Activated T-helper 2 cell treated with anti-CD3 and anti-CD28 coated beads, Interferon-gamma antibody, Interleukin-2, Interleukin-4, amounts not matched to agents 10 μg/mL and 5 μg/mL and 100 μg/mL, durations not matched to agents 14 hours and 24 hours and 36 hours (primary cell): ENCODE results near the gene ROCK2. TPM values are rescaled to one million over a fixed set of nuclear protein-coding genes. Genes with fewer than 3 reads are reported as not detected.
"Not testable (repeated sequence)": the region's sequence is repeated elsewhere in the genome, so short reads cannot be mapped to it uniquely, and the experiment has no call there.

Source experiments
- DNase-seq: peaks from one replicate; pipeline ENCODE4 v3.0.0; 2021; ENCODE audit warnings: low spot score
- H3K27ac Mint-ChIP-seq: one replicate; pipeline ENCODE4 v1.8.0; 2021; ENCODE audit warnings: mixed read lengths
- H3K27me3 Mint-ChIP-seq: one replicate; pipeline ENCODE4 v1.8.0; 2021; ENCODE audit warnings: low read depth, mixed read lengths
- H3K36me3 Mint-ChIP-seq: one replicate; pipeline ENCODE4 v1.8.0; 2021; ENCODE audit warnings: low read depth, mixed read lengths
- H3K4me1 Mint-ChIP-seq: one replicate; pipeline ENCODE4 v1.8.0; 2021; ENCODE audit warnings: low read depth, mixed read lengths
- H3K4me3 Mint-ChIP-seq: one replicate; pipeline ENCODE4 v1.8.0; 2021; ENCODE audit warnings: low read depth, mild to moderate bottlenecking, moderate library complexity, mixed read lengths
- H3K9me3 Mint-ChIP-seq: one replicate; pipeline ENCODE4 v1.8.0; 2021; ENCODE audit warnings: mixed read lengths
- intact Hi-C: fragments of 100-400 bp; cut with micrococcal nuclease; formaldehyde crosslinking; loops from one replicate; pipeline ENCODE4 v1.15.1; 2023
- total RNA-seq: library from RNA; stranded (reverse); gene quantifications from 2 replicates; pipeline ENCODE4 v1.2.3, GENCODE V29; 2022

Gene ROCK2
- total RNA-seq, 1 donor from 2014 or later, result 20.6 TPM

DNA sequence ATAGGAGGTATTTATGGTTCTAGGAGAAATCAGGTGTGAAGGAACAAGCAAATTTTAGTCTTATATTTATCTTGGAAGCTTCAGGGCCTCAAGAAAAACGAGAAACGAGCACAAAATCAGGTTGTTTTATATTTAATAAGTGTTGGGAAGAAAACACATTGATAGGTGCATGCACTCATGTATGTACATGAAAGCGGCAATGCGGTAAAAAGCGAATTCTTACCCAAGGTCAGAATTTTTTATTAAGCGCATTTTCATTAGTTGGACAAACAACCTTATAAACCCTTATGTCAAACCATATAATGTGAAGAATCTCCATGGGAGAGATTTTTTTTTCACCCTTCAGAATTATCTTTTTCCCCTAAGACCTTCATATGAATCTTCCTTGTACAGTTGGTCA lies 163.8 kb downstream of the ROCK2 start:
- no peak overlapping the region for H3K27ac Mint-ChIP-seq
- no peak overlapping the region for H3K4me3 Mint-ChIP-seq
- H3K36me3 Mint-ChIP-seq, result peaks cover 7% of the 10 kb centered on the region
- no peak for DNase-seq
- H3K27me3 Mint-ChIP-seq, result no peaks in the 10 kb centered on the region
- H3K4me1 Mint-ChIP-seq, result peaks cover 3% of the 10 kb centered on the region
- intact Hi-C loops, result no loop called here
- no peaks in the 10 kb centered on the region for H3K9me3 Mint-ChIP-seq

DNA sequence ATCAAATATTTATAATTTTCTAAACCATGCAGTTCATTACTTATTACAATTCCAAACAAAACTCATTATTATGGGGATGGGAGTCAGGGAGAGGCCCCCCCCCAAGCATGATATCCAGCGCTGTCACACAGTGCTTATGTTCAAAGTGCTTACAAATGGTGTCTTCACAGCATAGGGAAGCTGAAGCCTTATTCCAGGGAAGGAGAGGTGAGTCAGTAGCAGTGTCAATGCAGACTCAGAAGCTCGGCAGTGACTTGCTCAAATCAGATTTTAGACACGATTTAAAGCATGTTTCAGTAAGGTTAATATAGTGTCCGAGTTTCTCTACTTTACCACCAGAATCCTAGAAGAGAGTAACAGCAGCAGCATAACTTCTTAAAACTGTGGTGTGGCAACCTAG lies 164.5 kb downstream of the ROCK2 start:
- Mint-ChIP-seq H3K27ac (no peak overlapping the region), H3K27me3 (no peaks in the 10 kb centered on the region), H3K36me3 (peaks cover 12% of the 10 kb centered on the region), H3K4me3 (no peak overlapping the region), H3K9me3 (no peaks in the 10 kb centered on the region), H3K4me1 (peaks cover 10% of the 10 kb centered on the region)
- intact Hi-C loops, result no loop called here
- DNase-seq, result no peak

DNA sequence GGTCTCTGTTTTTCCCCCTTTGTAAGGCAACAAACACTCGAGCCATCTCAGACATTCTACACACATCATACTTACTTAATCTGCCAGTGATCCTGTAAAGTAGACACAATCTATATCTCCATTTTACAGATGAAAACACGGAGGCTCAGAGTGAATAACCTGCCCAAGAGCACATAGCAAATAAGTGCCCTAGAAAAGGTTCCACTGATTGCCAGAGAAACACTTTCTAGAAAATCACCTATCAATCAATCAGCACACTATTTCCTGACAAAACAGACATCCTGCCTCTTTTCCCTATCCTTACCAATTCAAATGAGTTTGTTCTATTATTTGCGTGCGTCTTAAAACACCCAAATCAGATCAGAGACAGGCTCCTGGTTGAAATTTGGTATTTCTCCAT lies 165.2 kb downstream of the ROCK2 start:
- Mint-ChIP-seq H3K9me3 (no peaks in the 10 kb centered on the region), H3K4me3 (no peak overlapping the region), H3K27me3 (no peaks in the 10 kb centered on the region), H3K4me1 (peaks cover 11% of the 10 kb centered on the region), H3K27ac (no peak overlapping the region), H3K36me3 (peaks cover 13% of the 10 kb centered on the region)
- intact Hi-C loops, result no loop called here
- DNase-seq, result no peak

DNA sequence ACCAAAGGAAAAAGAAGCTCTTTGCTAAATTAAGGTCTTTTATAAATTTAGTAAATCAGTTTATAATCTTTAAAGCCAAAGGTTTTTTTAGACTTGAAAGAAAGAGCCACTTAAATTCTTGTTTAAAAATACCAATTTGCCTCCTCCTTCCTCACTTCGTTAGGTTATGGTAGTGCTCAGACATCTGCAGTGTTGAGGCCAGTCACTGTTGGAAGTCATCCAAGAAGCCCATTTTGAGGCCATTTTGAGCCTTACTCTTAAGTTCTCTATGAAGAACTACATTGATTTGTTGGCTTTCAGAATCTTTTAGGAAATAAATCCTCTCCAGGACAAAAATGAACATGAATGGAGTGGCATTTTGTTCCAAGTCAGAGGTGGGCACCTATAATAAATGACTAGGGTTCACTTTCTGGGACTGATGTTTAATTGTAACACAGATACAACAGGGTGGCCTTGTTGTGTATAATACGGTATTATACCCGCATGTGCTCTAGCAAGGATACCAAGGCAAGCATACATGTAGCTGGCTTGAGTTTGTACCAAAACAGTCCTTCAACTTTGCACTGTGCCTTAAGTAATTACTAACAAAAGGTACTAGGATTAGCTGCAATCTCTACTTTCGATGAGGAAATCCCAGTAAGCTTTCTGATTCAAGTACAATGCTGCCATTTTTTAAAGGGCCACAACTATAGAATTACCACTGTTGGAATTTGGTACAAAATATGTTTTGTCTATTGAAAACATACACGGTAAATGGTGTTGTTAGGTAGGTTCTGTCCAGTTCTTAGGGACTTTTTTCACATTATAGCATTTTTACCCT lies 166.4 kb downstream of the ROCK2 start:
- Mint-ChIP-seq H3K4me3 (no peak overlapping the region), H3K27me3 (no peaks in the 10 kb centered on the region), H3K27ac (no peak overlapping the region), H3K36me3 (peaks cover 12% of the 10 kb centered on the region), H3K9me3 (no peaks in the 10 kb centered on the region), H3K4me1 (peaks cover 11% of the 10 kb centered on the region)
- no peak for DNase-seq
- intact Hi-C loops, result no loop called here

DNA sequence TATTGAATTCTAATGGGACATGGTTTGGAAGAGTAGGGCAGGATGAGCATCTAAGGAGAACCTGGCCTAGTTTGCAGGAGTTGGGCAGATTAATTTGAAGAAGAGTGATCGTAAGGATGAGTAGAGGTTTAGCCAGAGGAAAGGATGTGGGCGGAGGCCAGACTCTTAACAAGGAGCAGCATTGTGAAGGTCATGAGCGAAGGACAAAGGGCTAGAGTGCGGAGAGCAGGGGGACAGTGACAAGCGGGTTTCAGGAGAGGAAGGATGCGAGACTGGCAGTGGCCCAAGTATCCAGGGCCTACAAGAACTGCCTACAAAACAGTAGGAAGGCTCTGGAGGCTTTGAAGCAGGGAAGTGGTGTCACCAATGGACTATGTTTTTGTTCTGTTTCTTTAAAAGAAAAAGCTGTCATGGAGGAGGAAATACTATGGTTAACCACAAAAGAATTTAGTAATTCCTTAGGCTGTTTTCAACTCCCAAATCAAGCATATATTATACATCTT lies 169.1 kb downstream of the ROCK2 start:
- Mint-ChIP-seq H3K27me3 (no peaks in the 10 kb centered on the region), H3K4me3 (no peak overlapping the region), H3K4me1 (peaks cover 11% of the 10 kb centered on the region), H3K27ac (no peak overlapping the region), H3K36me3 (peaks cover 6% of the 10 kb centered on the region), H3K9me3 (no peaks in the 10 kb centered on the region)
- no peak for DNase-seq
- intact Hi-C loops, result no loop called here

DNA sequence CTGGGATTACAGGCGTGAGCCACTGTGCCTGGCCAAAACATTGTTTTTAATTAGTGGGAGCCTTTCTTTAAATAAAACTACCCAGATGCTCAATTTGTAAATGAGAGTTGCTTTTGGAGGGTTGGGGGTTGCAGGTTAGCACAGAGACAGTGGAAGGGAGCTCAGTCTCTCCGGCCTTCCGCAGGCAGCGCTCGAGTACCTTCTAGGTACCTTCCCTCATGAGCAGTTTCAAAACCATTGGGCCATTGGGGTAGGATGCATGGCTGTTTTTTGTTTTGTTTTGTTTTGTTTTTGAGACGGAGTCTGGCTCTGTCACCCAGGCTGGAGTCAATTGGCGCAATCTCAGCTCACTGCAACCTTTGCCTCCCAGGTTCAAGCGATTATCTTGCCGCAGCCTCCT lies 170.2 kb downstream of the ROCK2 start:
- H3K4me1 Mint-ChIP-seq, result peaks cover 11% of the 10 kb centered on the region
- H3K4me3 Mint-ChIP-seq, result no peak overlapping the region
- peaks cover 6% of the 10 kb centered on the region for H3K36me3 Mint-ChIP-seq
- no peaks in the 10 kb centered on the region for H3K9me3 Mint-ChIP-seq
- no peak for DNase-seq
- H3K27me3 Mint-ChIP-seq, result no peaks in the 10 kb centered on the region
- no peak overlapping the region for H3K27ac Mint-ChIP-seq
- intact Hi-C loops, result no loop called here

DNA sequence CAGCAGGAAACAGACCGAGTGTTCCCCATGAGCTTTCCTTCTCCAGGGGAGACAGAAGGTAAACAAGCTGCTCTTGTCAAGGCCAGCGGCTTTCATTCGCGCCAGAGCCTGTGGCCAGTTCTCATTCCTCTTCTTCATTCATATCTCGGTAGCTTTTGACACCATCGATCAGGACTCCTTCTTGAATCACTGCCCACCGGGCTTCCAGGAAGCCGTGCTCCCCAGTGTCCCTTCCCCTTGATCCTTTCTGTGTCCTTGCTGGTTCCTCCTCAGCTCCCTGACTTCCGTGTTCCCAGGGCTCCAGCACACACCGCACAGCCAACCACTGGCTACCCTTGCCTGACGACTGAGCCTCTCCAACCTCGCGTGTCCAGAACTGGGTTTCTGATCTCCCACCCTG lies 175.1 kb downstream of the ROCK2 start:
- no peaks in the 10 kb centered on the region for H3K9me3 Mint-ChIP-seq
- H3K4me3 Mint-ChIP-seq, result no peak overlapping the region
- no peak overlapping the region for H3K27ac Mint-ChIP-seq
- no peaks in the 10 kb centered on the region for H3K36me3 Mint-ChIP-seq
- intact Hi-C loops, result no loop called here
- no peak for DNase-seq
- H3K27me3 Mint-ChIP-seq, result no peaks in the 10 kb centered on the region
- no peaks in the 10 kb centered on the region for H3K4me1 Mint-ChIP-seq

DNA sequence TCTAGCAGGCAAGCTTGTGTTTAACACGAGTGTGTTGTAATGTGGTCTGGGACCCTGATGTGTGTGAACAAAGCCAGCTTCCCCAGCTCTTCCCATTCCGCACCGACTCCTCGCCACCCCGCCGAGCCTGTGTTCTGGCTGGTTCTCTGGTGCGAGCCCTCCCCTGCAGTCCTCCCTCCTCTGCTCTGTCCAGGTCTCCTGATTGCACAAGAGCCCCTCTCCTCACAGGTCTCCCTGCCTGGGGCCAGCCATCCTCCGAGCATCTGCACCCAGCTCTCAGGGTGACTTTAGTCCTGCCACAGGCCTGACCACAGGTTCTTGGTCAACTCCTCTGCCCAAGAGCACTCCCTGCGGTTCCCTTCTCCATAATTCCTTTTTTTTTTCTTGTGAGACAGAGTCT lies 175.9 kb downstream of the ROCK2 start:
- no peak for DNase-seq
- H3K27me3 Mint-ChIP-seq, result no peaks in the 10 kb centered on the region
- no peaks in the 10 kb centered on the region for H3K4me1 Mint-ChIP-seq
- no peaks in the 10 kb centered on the region for H3K36me3 Mint-ChIP-seq
- no peak overlapping the region for H3K4me3 Mint-ChIP-seq
- intact Hi-C loops, result no loop called here
- no peaks in the 10 kb centered on the region for H3K9me3 Mint-ChIP-seq
- H3K27ac Mint-ChIP-seq, result no peak overlapping the region

DNA sequence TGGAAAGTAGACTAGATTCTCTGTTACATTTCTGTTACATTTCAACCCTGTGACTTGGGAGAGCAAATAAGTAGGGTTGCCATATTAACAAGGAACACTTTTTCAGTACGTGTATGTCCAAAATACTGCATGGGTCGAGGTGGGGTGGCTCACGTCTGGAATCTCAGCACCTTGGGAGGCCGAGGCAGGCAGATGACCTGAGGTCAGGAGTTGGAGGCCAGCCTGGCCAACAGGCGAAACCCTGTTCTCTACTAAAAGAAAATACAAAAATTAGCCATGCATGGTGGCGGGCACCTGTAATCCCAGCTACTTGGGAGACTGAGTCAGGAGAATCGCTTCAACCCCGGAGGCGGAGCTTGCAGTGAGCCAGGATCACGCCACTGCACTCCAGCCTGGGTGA lies 178.0 kb downstream of the ROCK2 start:
- DNase-seq, result no peak
- Mint-ChIP-seq H3K4me3 (no peak overlapping the region), H3K27ac (no peak overlapping the region), H3K27me3 (no peaks in the 10 kb centered on the region), H3K4me1 (no peaks in the 10 kb centered on the region), H3K9me3 (no peaks in the 10 kb centered on the region), H3K36me3 (no peaks in the 10 kb centered on the region)
- intact Hi-C loops, result no loop called here

DNA sequence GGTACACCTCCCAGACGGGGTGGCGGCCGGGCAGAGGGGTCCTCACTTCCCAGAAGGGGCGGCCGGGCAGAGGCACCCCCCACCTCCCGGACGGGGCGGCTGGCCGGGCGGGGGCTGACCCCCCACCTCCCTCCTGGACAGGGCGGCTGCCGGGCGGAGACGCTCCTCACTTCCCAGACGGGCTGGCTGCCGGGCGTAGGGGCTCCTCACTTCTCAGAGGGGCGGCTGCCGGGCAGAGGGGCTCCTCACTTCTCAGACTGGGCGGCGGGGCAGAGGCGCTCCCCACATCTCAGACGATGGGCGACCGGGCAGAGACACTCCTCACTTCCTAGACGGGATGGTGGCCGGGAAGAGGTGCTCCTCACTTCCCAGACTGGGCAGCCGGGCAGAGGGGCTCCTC lies 179.4 kb downstream of the ROCK2 start:
- H3K4me1 Mint-ChIP-seq, H3K36me3 Mint-ChIP-seq, DNase-seq, H3K4me3 Mint-ChIP-seq, H3K27ac Mint-ChIP-seq, H3K9me3 Mint-ChIP-seq, intact Hi-C loops, H3K27me3 Mint-ChIP-seq: not testable (repeated sequence)

DNA sequence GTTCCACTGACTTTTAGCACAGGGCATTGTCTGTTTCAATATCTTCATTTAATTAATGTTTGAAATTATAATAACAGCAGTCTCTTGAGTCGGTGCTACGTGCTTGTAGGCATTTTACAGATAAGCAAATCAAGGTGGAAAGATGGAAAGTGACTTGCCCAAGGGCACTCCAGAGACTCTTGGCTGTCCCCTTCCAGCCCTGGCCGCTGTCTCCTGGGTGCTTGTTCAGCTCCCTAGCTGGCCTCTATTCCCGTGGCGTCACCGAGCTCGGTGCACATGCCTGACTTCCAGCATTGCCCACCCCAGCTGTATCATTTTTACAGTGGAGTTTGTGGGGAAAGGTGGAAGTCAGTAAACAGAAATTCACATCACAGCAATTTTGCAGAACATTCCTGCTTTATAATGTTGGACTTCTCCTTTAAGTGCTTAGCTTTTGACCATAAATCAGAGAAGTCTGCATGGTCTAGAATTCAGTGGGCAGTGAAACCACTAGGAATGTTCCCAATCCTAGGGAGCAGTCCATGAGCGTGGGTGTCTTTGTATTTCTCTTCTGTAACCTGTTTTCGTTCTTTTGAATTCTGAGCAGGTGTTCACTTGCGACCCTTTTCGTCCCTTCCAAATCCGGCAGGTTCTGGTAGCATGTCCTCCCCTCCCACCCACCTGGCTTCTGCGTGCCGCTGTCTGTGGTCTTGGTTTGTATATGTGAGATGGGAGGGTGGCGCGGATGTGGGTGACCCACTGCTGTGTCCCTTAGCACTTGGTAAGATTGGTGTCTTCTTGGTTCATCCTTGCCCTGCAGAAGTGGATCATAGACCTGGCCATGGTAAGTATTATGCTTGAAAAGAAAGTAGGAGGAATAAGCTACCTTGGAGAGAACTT lies 180.8 kb downstream of the ROCK2 start:
- Mint-ChIP-seq H3K4me1 (peaks cover 6% of the 10 kb centered on the region), H3K27me3 (no peaks in the 10 kb centered on the region), H3K36me3 (no peaks in the 10 kb centered on the region), H3K9me3 (no peaks in the 10 kb centered on the region), H3K27ac (no peak overlapping the region), H3K4me3 (no peak overlapping the region)
- intact Hi-C loops, result no loop called here
- DNase-seq, result no peak

DNA sequence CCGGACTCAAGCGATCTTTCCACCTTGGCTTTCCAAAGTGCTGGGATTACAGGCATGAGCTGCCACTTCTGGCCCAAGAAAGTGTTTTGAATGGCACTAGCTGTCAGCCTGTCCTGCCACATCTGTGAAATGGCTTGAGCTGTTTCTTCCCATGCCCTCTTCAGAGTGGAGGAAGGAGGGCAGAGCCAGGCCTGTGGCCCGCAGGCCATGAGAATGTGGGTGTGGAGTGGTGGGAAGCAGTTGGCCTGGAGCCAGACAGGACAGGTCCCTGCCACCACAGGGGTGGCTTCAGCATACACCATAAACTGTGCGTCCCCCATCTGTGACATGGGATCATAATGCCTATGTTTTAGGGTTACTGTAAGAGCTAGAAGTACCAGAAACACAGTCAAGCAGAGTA lies 182.7 kb downstream of the ROCK2 start:
- H3K4me1 Mint-ChIP-seq, result peaks cover 6% of the 10 kb centered on the region
- H3K27me3 Mint-ChIP-seq, result no peaks in the 10 kb centered on the region
- H3K4me3 Mint-ChIP-seq, result no peak overlapping the region

More for the DNA sequence above, 182.7 kb downstream of the ROCK2 start:
- H3K9me3 Mint-ChIP-seq, result no peaks in the 10 kb centered on the region
- DNase-seq, result no peak
- H3K27ac Mint-ChIP-seq, result no peak overlapping the region
- no peaks in the 10 kb centered on the region for H3K36me3 Mint-ChIP-seq
- intact Hi-C loops, result no loop called here
